OCI-LY3 (cell line): ENCODE results near the gene KCNQ1.

Experiments
- EZH2phosphoT487 ChIP-seq: fragments of 200-600 bp; shearing (Covaris generic); IDR thresholded peaks from 2 replicates; pipeline ENCODE4 v1.6.1; 2018; ENCODE audit warnings: antibody characterized with exemption, mixed run types, low read depth
- TF ChIP-seq, protein P1 (sequence below): fragments of 200-600, 300-600 bp; sonication (generic); IDR thresholded peaks from 2 replicates; pipeline ENCODE4 v1.5.1; 2014; ENCODE audit warnings: antibody characterized with exemption, low read length, low read depth

DNA sequence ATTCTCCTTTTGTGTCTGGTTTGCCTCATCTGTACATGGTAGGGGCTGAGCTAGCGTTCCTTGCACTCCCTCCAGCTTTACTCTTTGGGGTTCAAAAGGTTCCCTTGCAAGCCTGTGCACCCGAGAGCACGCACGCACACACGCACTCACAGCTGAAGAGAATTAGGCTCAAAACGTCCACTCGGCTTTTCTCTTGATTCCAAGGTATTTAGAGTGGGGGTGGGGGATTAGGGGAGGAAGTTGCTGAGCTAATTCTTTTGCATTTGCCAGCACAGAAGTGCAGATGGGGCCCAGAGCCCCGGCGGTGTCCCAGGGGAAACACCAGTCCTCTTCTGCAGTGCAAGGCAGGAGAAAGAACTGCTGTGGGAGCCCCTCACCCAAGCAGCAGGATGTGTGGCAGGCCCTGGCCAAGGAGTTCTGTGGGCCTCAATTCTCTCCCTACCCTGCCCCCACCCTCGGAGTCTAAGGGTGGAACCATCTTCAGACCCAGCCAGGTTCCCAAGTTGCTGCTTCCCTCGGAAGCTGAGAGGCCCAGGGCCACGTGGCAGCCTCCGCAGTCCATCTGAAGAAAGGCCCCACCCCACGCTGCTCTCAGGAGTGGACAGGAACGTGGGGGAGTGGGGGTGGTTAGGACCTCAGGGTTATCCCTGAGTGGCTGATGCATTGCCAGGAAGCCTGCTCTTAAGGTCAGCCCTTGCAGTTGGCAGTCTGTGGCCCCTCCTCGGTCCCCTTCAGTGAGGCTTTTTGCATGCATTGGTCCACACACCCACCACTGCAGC is 258.7 kb downstream of the KCNQ1 start:
- TF ChIP-seq, protein P1, sequence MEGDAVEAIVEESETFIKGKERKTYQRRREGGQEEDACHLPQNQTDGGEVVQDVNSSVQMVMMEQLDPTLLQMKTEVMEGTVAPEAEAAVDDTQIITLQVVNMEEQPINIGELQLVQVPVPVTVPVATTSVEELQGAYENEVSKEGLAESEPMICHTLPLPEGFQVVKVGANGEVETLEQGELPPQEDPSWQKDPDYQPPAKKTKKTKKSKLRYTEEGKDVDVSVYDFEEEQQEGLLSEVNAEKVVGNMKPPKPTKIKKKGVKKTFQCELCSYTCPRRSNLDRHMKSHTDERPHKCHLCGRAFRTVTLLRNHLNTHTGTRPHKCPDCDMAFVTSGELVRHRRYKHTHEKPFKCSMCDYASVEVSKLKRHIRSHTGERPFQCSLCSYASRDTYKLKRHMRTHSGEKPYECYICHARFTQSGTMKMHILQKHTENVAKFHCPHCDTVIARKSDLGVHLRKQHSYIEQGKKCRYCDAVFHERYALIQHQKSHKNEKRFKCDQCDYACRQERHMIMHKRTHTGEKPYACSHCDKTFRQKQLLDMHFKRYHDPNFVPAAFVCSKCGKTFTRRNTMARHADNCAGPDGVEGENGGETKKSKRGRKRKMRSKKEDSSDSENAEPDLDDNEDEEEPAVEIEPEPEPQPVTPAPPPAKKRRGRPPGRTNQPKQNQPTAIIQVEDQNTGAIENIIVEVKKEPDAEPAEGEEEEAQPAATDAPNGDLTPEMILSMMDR = no peak
- no peak for TF ChIP-seq EZH2phosphoT487
